SU-DHL-6 (cell line): Measurements from ENCODE around the gene ITGA11.

ENCODE experiments used
- H2AFZ ChIP-seq: fragments of 200-600 bp; sonication (generic); 2 replicates; pipeline ENCODE4 v1.6.1; 2014; ENCODE audit warnings: low read depth, mild to moderate bottlenecking, moderate library complexity, mixed read lengths, antibody characterized with exemption, low read length; ENCODE audit not compliant: severe bottlenecking
- H3F3A ChIP-seq: fragments of 200-600 bp; shearing (Covaris generic); 2 replicates; pipeline ENCODE4 v1.6.0; 2016; ENCODE audit warnings: antibody characterized with exemption, mild to moderate bottlenecking; ENCODE audit not compliant: insufficient read depth
- H3K27ac ChIP-seq: fragments of 200-600 bp; sonication (generic); 2 replicates; pipeline ENCODE4 v1.5.1; 2016; ENCODE audit warnings: low read depth, mild to moderate bottlenecking, low read length, moderate library complexity, mixed read lengths
- H3K27me3 ChIP-seq: fragments of 200-600 bp; sonication (generic), shearing (Covaris generic); 2 replicates; pipeline ENCODE4 v1.6.0; 2014; ENCODE audit warnings: mild to moderate bottlenecking, low read length
- H3K36me3 ChIP-seq: fragments of 200-600 bp; sonication (generic); 2 replicates; pipeline ENCODE4 v1.6.1; 2014; ENCODE audit warnings: mild to moderate bottlenecking, low read length, mixed read lengths
- H3K4me2 ChIP-seq: fragments of 300-600, 200-600 bp; shearing (Covaris generic), sonication (generic); 2 replicates; pipeline ENCODE4 v1.6.0; 2014; ENCODE audit warnings: low read length, low read depth, mild to moderate bottlenecking; ENCODE audit not compliant: poor library complexity, severe bottlenecking
- H3K4me3 ChIP-seq: fragments of 200-600 bp; sonication (generic); 2 replicates; pipeline ENCODE4 v1.5.1; 2014; ENCODE audit warnings: antibody characterized with exemption, low read length, mild to moderate bottlenecking, mixed read lengths; ENCODE audit not compliant: insufficient read depth, poor library complexity, severe bottlenecking
- H3K79me2 ChIP-seq: fragments of 200-600 bp; sonication (generic); 2 replicates; pipeline ENCODE4 v1.6.1; 2014; ENCODE audit warnings: mild to moderate bottlenecking, low read length, moderate library complexity; ENCODE audit not compliant: insufficient read depth
- H3K9ac ChIP-seq: fragments of 200-600 bp; sonication (generic); 2 replicates; pipeline ENCODE4 v1.7.0; 2014; ENCODE audit warnings: mild to moderate bottlenecking, low read length
- H3K9me2 ChIP-seq: fragments of 200-600 bp; sonication (generic); replicated peaks from 2 replicates; pipeline ENCODE4 v1.6.1; 2014; ENCODE audit warnings: low read length; ENCODE audit not compliant: insufficient read depth
- H3K9me3 ChIP-seq: fragments of 200-600 bp; sonication (generic); 2 replicates; pipeline ENCODE4 v1.6.1; 2014; ENCODE audit warnings: low read length, mixed read lengths; ENCODE audit not compliant: insufficient read depth
- H4K20me1 ChIP-seq: fragments of 200-600 bp; sonication (generic); 2 replicates; pipeline ENCODE4 v1.6.1; 2014; ENCODE audit warnings: low read depth, mild to moderate bottlenecking, antibody characterized with exemption, low read length, moderate library complexity, mixed read lengths
- EZH2phosphoT487 ChIP-seq: fragments of 200-600 bp; sonication (generic), shearing (Covaris generic); conservative IDR thresholded peaks from 2 replicates; pipeline ENCODE4 v1.6.1; 2018; ENCODE audit warnings: mild to moderate bottlenecking, antibody characterized with exemption, low read length, moderate library complexity, mixed read lengths
- TF ChIP-seq, protein P1 (sequence below): fragments of 200-600 bp; sonication (generic); IDR thresholded peaks from one replicate; pipeline ENCODE4 v1.5.1; 2017; ENCODE audit warnings: antibody characterized with exemption, mild to moderate bottlenecking, low read length, moderate library complexity; ENCODE audit not compliant: insufficient read depth, poor library complexity, severe bottlenecking

ITGA11 gene

DNA sequence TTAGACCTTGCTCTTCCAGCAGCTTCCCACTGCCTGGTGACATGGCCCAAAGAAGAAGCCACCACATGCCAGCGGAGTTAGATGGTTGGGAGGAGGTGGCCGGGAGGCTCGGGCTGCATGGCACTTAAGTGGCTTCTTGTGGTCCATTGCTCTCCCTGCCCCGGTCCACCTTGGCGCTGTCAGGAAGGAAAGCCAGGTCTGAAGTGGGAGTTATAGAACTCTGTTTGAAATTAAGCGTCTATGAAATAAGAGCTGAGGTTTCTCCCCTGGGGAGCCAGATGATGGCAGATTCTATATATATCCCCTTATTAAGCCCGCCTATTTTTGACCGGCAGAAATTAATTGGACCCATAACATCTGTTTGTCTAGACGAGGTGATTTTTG, 61.2 kb downstream of the ITGA11 start:
- no peak for TF ChIP-seq EZH2phosphoT487
- TF ChIP-seq, protein P1, sequence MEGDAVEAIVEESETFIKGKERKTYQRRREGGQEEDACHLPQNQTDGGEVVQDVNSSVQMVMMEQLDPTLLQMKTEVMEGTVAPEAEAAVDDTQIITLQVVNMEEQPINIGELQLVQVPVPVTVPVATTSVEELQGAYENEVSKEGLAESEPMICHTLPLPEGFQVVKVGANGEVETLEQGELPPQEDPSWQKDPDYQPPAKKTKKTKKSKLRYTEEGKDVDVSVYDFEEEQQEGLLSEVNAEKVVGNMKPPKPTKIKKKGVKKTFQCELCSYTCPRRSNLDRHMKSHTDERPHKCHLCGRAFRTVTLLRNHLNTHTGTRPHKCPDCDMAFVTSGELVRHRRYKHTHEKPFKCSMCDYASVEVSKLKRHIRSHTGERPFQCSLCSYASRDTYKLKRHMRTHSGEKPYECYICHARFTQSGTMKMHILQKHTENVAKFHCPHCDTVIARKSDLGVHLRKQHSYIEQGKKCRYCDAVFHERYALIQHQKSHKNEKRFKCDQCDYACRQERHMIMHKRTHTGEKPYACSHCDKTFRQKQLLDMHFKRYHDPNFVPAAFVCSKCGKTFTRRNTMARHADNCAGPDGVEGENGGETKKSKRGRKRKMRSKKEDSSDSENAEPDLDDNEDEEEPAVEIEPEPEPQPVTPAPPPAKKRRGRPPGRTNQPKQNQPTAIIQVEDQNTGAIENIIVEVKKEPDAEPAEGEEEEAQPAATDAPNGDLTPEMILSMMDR, result no peak
- H2AFZ ChIP-seq, result no peak overlapping the region
- H3K27ac ChIP-seq, result no peak overlapping the region
- no peaks in the 10 kb centered on the region for H3K79me2 ChIP-seq
- H3K9me3 ChIP-seq, result no peaks in the 10 kb centered on the region
- H4K20me1 ChIP-seq, result no peaks in the 10 kb centered on the region
- H3K27me3 ChIP-seq, result no peaks in the 10 kb centered on the region
- no peak overlapping the region for H3K9ac ChIP-seq
- no peaks in the 10 kb centered on the region for H3K9me2 ChIP-seq
- no peak overlapping the region for H3K4me2 ChIP-seq
- no peaks in the 10 kb centered on the region for H3K36me3 ChIP-seq
- H3F3A ChIP-seq, result no peaks in the 10 kb centered on the region
- no peak overlapping the region for H3K4me3 ChIP-seq

DNA sequence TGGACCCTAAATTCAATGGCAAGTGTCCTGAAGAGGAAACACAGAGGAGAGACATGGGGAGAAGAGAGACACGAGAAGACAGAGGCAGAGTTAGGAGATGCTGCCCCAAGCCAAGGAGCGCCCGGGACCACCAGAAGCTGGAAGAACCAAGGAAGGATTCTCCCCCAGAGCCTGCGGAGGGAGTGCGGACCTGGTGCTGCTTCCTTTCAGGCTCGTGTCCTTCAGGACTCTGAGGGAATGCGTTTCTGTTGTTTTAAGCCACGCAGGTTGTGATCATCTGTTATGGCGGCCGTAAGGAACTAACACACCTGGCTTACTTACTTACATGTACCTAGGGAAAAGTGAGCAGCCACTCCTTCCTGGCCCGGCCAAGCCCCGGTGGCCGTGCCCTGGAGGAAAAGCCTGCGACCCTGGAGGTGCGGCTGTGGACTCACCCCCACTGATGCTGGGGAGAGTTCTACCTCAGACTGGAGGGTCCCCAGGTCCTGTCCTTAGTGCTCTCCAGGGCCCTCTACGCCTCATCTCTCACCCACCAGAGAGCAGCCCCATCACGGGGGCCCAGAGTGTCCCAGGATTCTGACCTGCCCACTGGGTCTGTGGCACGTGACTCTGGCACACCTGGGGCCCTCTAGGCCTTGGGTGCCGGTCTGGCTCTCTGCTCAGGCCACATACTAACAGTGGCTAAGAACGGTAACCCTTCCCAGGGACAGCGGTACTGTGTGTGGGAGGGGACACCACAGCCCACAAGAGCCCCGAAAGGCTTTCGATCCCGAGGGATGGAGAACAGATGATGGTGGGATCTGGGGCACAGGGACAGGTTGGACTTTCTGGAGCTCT, 61.8 kb downstream of the ITGA11 start:
- H3K4me3 ChIP-seq, result no peak overlapping the region
- H3K9ac ChIP-seq, result no peak overlapping the region
- TF ChIP-seq, protein P1, result no peak
- no peak for TF ChIP-seq EZH2phosphoT487
- H3K4me2 ChIP-seq, result no peak overlapping the region
- no peaks in the 10 kb centered on the region for H3K9me2 ChIP-seq
- no peaks in the 10 kb centered on the region for H3K27me3 ChIP-seq
- H3K9me3 ChIP-seq, result no peaks in the 10 kb centered on the region
- no peak overlapping the region for H2AFZ ChIP-seq
- no peaks in the 10 kb centered on the region for H3F3A ChIP-seq
- H3K79me2 ChIP-seq, result no peaks in the 10 kb centered on the region
- H3K27ac ChIP-seq, result no peak overlapping the region
- H4K20me1 ChIP-seq, result no peaks in the 10 kb centered on the region
- no peaks in the 10 kb centered on the region for H3K36me3 ChIP-seq

DNA sequence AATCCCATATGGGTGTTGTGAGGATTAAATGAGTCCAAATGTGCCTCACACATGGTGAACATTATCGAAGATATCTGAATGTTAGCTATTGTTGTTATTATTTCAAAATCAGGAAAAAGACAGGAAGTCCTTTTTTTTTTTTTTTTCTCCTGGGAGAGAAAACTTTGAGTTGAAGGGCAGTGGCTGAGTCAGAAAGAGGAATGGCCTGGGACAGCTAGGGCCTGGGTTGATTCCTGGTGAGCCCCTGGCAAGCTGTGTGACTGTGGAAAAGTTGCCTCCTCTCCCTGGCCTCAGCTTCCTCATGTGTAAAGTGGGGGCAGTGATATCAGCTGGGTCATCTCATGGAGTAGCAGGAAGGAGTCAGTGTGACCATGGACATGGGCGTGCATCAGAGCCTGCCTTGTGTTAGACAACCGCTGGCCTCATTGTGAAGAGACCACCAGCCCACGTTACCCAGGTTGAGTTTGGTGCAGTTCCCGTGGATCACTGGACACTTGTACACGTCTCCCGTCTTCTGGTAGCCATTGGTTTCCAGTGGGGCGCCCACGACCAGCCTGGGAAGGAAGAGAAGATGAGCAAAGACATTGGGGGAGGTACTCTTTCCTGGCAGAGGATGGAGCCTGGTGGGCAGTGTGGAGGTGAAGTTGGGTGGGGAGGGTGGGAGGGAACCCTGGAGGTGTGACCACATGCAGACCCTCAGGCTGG, 63.1 kb downstream of the ITGA11 start:
- H3F3A ChIP-seq, result no peaks in the 10 kb centered on the region
- no peaks in the 10 kb centered on the region for H3K79me2 ChIP-seq
- no peaks in the 10 kb centered on the region for H4K20me1 ChIP-seq
- no peak overlapping the region for H3K4me2 ChIP-seq
- H3K27ac ChIP-seq, result no peak overlapping the region
- H3K9me2 ChIP-seq, result no peaks in the 10 kb centered on the region
- no peak overlapping the region for H3K9ac ChIP-seq
- no peaks in the 10 kb centered on the region for H3K27me3 ChIP-seq
- no peak overlapping the region for H2AFZ ChIP-seq
- H3K36me3 ChIP-seq, result no peaks in the 10 kb centered on the region
- TF ChIP-seq, protein P1, result no peak
- no peak for TF ChIP-seq EZH2phosphoT487
- no peak overlapping the region for H3K4me3 ChIP-seq
- no peaks in the 10 kb centered on the region for H3K9me3 ChIP-seq
